HG02885 (cell line): Measurements from ENCODE around the gene CFAP107.
"Not testable (repeated sequence)": the region's sequence is repeated elsewhere in the genome, so short reads cannot be mapped to it uniquely, and the experiment has no call there.

Experiments used
- ATAC-seq: cut with Tn5 transposase; IDR thresholded peaks from one replicate; pipeline ENCODE4 v1.9.1; 2021; ENCODE audit warnings: mild to moderate bottlenecking; ENCODE audit not compliant: unreplicated experiment, poor library complexity

The CFAP107 gene

GRCh38 chr1:12776801-12777557, 31.0 kb downstream of the CFAP107 start:
- ATAC-seq, result no peak

- ATAC-seq, result no peak
Observed at GRCh38 chr1:12778061-12778460, 32.1 kb downstream of the CFAP107 start.

GRCh38 chr1:12778907-12779306, 32.9 kb downstream of the CFAP107 start:
- ATAC-seq, result no peak

- not testable (repeated sequence) for ATAC-seq
Observed at GRCh38 chr1:12781488-12781887, 35.5 kb downstream of the CFAP107 start.

- not testable (repeated sequence) for ATAC-seq
Observed at GRCh38 chr1:12783783-12784182, 37.8 kb downstream of the CFAP107 start.

GRCh38 chr1:12784729-12785128, 38.7 kb downstream of the CFAP107 start:
- ATAC-seq, result not testable (repeated sequence)

- not testable (repeated sequence) for ATAC-seq
Observed at GRCh38 chr1:12791097-12791496, 45.1 kb downstream of the CFAP107 start, which contains the start of gene PRAMEF1. TSS of gene PRAMEF1 (plus strand) at chr1:12791397. CDS start at chr1:12793228, 1,831 bp downstream.

GRCh38 chr1:12798911-12799310, 52.9 kb downstream of the CFAP107 start:
- ATAC-seq, result no peak

GRCh38 chr1:12799730-12800129, 53.7 kb downstream of the CFAP107 start:
- ATAC-seq, result no peak

- ATAC-seq, result no peak
Observed at GRCh38 chr1:12809933-12810332, 63.9 kb downstream of the CFAP107 start.

- ATAC-seq, result no peak
Observed at GRCh38 chr1:12810691-12811408, 64.8 kb downstream of the CFAP107 start.

- no peak for ATAC-seq
Observed at GRCh38 chr1:12811409-12811784, 65.4 kb downstream of the CFAP107 start.
